Placental pericyte (primary cell): ENCODE results near the gene TGIF1. TPM values are rescaled to one million over a fixed set of nuclear protein-coding genes. Genes with fewer than 3 reads are reported as not detected.

Source experiments
- total RNA-seq: library from RNA; depleted of rRNA; stranded (reverse); fragments of >200 nt; gene quantifications from 2 replicates; pipeline ENCODE4 v1.2.3, GENCODE V29; 2012

TGIF1 gene
- 187 and 442 TPM in 2 replicates for total RNA-seq

GRCh38 chr18:3450012-3450798, at the start of gene TGIF1:
TGIF1 (plus strand) TSS chr18:3450172; CDS start chr18:3450490, 318 bp downstream.

Other genes with a start within 250 kb of the TGIF1 start
- 0.14 and 0.22 TPM in 2 replicates for gene MYOM1, start 230.2 kb upstream of the TGIF1 start, total RNA-seq
- gene MYL12A, start 202.4 kb upstream of the TGIF1 start, total RNA-seq = 653 and 684 TPM in 2 replicates
- 287 and 305 TPM in 2 replicates for gene MYL12B, start 188.0 kb upstream of the TGIF1 start, total RNA-seq